HG03342 (cell line): Measurements from ENCODE around the gene SHFL.

Source experiments
- ATAC-seq: cut with Tn5 transposase; IDR thresholded peaks from one replicate; pipeline ENCODE4 v1.9.1; 2021; ENCODE audit warnings: mild to moderate bottlenecking, moderate library complexity; ENCODE audit not compliant: unreplicated experiment

SHFL gene

GRCh38 chr19:10107817-10108367, 21.8 kb downstream of the SHFL start:
- ATAC-seq = no peak

- no peak for ATAC-seq
These were observed 23.4 kb downstream of the SHFL start for GRCh38 chr19:10109528-10109927.

- ATAC-seq = no peak
These were observed 24.2 kb downstream of the SHFL start for GRCh38 chr19:10110076-10110971.

- no peak for ATAC-seq
These were observed 24.8 kb downstream of the SHFL start for GRCh38 chr19:10110972-10111317.

- ATAC-seq = no peak
These were observed 25.3 kb downstream of the SHFL start, which contains the start of gene P2RY11 for GRCh38 chr19:10111405-10111811. Gene P2RY11, plus strand, starts transcription at chr19:10111693. Its CDS starts 29 bp downstream, at chr19:10111722.

GRCh38 chr19:10112037-10112761, 26.1 kb downstream of the SHFL start:
- ATAC-seq = no peak

GRCh38 chr19:10112895-10113591, 26.9 kb downstream of the SHFL start:
- ATAC-seq = no peak

- ATAC-seq = no peak
These were observed 27.5 kb downstream of the SHFL start for GRCh38 chr19:10113592-10113963.

- no peak for ATAC-seq
These were observed 28.0 kb downstream of the SHFL start for GRCh38 chr19:10113964-10114650.

GRCh38 chr19:10114651-10115391, 28.7 kb downstream of the SHFL start:
- ATAC-seq = no peak

- ATAC-seq = no peak
These were observed 29.4 kb downstream of the SHFL start for GRCh38 chr19:10115392-10116084.

- no peak for ATAC-seq
These were observed 30.2 kb downstream of the SHFL start for GRCh38 chr19:10116085-10116865.

GRCh38 chr19:10116866-10117616, 30.9 kb downstream of the SHFL start:
- ATAC-seq = no peak

- no peak for ATAC-seq
These were observed 32.8 kb downstream of the SHFL start for GRCh38 chr19:10118960-10119359.

GRCh38 chr19:10120538-10121189, 34.5 kb downstream of the SHFL start:
- no peak for ATAC-seq

GRCh38 chr19:10122045-10122444, 35.9 kb downstream of the SHFL start:
- no peak for ATAC-seq

GRCh38 chr19:10124429-10124828, 38.3 kb downstream of the SHFL start:
- no peak for ATAC-seq
